ENCODE data around the gene ZNF575.

The ZNF575 gene, protein sequence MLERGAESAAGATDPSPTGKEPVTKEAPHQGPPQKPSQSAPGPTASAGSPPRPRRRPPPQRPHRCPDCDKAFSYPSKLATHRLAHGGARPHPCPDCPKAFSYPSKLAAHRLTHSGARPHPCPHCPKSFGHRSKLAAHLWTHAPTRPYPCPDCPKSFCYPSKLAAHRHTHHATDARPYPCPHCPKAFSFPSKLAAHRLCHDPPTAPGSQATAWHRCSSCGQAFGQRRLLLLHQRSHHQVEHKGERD

DNA sequence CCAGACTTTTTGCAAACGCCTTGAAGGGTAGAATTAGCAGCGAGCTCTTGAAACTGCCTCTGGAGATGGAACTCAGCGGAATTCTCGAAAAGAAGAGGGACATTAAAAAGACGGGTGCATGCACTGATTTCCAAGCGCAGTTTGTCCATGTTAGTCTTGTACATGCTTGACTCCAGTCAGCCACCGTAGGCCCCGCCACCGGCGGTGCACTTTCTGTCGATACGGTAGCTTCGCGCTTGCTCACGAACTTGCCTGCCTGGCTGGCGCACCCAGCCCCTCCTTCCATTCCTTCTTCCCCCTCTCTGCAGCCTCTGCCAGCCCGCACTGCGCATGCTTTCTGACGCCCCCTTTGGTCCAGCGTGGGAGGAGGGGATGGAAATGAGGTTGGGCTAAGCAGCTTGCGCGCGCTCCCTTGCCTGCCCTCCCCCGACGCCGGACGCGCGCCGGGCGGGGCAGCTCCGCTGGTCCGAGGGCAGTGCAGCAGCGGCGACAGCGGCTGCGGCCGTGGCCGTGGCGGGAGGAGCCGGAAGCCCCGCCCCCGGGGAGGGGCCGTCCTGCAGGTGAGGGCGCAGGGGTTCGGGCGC is at the start of gene ZNF575:
Gene ZNF575, plus strand, starts transcription at position 227 of the 584 bp plus-strand sequence. CDS start 1,235 bp downstream, outside the sequence.
- DNase-seq (ENCODE audit: low read depth in 1 of 2, low spot score in 1 of 2) = peak; percentile 65 to 84

DNA sequence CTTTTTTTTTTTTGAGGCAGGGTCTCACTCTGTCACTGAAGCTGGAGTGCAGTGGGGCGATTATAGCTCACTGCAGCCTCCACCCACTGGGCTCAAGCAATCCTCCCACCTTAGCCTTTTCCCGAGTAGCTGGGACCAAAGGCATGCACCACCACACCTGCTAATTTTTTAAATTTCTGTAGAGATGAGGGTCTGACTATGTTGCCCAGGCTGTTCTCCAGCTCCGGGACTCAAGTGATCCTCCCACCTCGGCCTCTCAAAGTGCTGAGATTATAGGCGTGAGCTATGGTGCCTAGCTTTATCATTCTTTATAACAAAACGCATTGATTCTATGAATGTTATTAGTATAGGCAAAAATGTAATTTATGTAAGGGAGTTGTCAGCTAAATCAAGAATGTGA is 49.7 kb upstream of the ZNF575 start:
- no peak for DNase-seq (ENCODE audit: low read depth in 1 of 2, low spot score in 1 of 2)

- DNase-seq (ENCODE audit: low read depth in 1 of 2, low spot score in 1 of 2) = no peak
Observed at GRCh38 chr19:43485951-43486350, 47.0 kb upstream of the ZNF575 start.

- DNase-seq (ENCODE audit: low read depth in 1 of 2, low spot score in 1 of 2) = no peak
Observed at GRCh38 chr19:43486412-43486811, 46.6 kb upstream of the ZNF575 start.

- DNase-seq (ENCODE audit: low read depth in 1 of 2, low spot score in 1 of 2) = no peak
Observed at GRCh38 chr19:43488179-43488578, 44.8 kb upstream of the ZNF575 start.

DNA sequence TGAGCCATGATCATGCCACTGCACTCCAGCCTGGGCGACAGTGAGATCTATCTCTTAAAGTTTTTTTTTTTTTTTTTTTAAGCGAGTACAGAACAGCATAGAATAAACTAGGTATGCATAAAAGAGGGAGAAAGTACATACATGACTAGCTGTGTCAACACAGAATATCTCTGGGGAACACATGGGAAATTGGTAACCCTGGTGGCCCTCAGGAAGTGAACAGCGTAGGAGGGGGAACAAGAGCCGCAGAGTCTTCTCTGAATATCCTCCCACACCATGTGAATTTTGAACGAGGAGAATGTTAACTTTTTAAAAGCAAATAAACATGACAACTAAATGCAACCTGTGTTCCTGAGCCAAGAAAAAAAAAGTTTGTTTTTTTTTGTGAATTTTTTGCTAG is 43.7 kb upstream of the ZNF575 start:
- no peak for DNase-seq (ENCODE audit: low read depth in 1 of 2, low spot score in 1 of 2)

GRCh38 chr19:43489979-43490599 is 42.9 kb upstream of the ZNF575 start:
- no peak for DNase-seq (ENCODE audit: low read depth in 1 of 2, low spot score in 1 of 2)

DNA sequence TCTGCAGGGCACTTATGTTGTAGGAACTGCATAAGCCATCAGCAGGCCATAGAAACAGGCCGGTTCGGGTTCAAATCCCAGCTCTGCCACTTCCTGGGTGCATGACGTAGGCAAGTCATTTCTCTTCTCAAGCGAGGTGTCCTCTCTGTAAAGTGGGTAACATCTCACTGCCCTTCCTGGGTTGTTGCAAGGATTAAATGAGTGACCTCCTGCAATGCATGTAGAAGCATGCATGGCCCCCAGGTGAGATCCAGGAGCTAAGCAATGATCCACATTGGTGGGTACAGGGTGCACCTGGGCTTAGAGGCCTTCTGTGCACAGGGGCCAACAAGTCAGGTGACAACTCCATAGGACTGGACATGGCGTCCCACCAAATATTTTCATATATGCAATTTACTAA is 42.2 kb upstream of the ZNF575 start:
- DNase-seq (ENCODE audit: low read depth in 1 of 2, low spot score in 1 of 2) = no peak

DNA sequence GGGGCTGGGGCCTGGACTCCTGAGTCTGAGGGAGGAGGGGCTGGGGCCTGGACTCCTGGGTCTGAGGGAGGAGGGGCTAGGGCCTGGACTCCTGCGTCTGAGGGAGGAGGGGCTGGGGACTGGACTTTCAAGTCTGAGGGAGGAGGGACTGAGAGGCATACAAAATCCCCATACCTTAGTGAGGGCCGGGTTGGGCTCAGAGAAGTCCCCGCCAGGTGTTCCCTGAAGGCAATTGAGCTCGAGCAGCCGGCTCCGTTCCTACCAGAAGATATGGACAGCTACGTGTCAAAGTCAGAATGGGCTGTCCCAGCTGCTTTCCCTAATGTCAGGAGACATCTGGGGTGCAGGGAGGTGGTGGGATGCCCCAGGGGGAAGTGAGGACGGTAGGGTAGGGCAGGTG is 37.9 kb upstream of the ZNF575 start:
- no peak for DNase-seq (ENCODE audit: low read depth in 1 of 2, low spot score in 1 of 2)

- no peak for DNase-seq (ENCODE audit: low read depth in 1 of 2, low spot score in 1 of 2)
Observed at GRCh38 chr19:43496960-43497359, 36.0 kb upstream of the ZNF575 start.

DNA sequence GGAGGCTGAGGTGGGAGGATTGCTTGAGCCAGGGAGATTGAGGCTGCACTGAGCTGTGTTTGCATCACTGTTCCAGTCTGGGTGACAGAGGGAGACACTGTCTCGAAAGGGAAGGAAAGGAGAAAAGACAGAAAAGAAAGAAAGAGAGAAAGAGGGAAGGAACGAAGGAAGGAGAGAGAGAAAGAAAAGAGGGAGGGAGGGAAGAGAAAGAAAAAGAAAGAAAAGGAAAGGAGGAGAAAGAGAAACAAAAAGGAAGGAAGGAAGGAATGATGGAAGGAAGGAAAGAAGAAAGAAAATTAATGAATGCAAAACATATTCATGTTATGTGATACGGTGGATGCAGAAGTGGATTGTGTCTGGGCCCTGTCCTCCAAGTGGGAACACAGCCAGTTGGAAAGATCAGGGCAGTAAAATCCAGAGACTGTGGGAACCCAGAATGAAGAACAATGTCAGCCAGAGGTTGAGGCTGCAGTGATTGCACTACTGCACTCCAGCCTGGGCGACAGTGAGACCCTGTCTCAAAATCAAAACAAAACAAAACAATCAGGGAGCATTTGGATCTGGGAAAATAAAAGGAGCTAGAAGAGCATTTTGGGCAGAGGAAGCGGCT is 34.6 kb upstream of the ZNF575 start:
- no peak for DNase-seq (ENCODE audit: low read depth in 1 of 2, low spot score in 1 of 2)

DNA sequence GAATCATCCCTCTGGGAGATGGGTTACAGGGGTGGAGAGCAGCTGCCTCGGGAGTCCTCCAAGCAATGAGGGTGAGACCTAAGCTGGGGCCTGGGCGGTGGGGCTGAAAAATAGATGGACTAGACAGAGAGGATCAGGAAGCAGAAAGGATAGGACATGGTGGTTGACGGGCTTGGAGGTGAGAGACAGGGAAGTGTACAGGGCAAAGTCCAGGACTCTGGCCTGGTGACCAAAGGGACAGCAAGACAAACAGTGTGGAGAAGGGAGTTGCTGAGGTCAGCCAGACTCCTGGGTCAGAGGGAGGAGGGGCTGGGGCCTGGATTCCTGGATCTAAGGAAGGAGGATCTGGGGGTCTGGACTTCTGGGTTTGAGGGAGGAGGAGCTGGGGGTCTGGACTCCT is 33.9 kb upstream of the ZNF575 start:
- no peak for DNase-seq (ENCODE audit: low read depth in 1 of 2, low spot score in 1 of 2)

DNA sequence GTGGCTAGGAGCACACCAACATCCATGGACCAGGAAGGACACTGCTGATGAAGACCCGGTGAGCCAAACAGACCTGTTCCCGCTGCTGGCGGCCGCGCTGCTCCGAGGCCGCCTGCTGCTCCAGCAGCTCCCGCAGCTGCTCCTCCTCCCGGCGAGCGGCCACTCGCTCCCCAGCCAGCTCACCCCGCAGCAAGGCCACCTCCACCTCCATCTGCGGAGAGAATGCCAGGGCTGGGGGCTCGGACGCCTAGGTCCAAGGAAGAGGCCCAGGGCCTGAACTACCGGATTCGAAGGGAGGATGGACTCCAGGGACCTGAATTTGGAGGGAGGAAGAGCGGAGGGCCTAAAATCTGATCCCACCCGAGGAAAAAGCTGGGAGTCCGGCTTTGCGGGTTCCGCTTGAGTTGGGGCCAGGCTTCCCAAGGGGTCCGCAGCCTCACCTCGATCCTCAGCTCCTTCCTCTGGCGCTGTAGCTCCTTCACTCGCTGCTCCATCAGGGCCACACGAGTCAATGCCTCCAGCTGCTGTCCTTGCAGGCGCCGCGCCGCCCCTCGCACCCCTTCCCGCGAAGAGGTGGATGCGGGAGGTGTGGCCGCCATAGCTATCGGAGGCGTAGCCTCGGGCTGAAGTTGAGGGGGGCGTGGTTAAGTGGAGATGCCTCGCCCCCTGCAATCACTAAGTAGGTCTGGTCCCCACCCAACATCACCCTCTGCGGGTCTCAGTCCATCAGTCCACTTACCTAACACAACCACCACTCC is 31.1 kb upstream of the ZNF575 start:
- no peak for DNase-seq (ENCODE audit: low read depth in 1 of 2, low spot score in 1 of 2)

- no peak for DNase-seq (ENCODE audit: low read depth in 1 of 2, low spot score in 1 of 2)
Observed at GRCh38 chr19:43502419-43502976, 30.5 kb upstream of the ZNF575 start.

DNA sequence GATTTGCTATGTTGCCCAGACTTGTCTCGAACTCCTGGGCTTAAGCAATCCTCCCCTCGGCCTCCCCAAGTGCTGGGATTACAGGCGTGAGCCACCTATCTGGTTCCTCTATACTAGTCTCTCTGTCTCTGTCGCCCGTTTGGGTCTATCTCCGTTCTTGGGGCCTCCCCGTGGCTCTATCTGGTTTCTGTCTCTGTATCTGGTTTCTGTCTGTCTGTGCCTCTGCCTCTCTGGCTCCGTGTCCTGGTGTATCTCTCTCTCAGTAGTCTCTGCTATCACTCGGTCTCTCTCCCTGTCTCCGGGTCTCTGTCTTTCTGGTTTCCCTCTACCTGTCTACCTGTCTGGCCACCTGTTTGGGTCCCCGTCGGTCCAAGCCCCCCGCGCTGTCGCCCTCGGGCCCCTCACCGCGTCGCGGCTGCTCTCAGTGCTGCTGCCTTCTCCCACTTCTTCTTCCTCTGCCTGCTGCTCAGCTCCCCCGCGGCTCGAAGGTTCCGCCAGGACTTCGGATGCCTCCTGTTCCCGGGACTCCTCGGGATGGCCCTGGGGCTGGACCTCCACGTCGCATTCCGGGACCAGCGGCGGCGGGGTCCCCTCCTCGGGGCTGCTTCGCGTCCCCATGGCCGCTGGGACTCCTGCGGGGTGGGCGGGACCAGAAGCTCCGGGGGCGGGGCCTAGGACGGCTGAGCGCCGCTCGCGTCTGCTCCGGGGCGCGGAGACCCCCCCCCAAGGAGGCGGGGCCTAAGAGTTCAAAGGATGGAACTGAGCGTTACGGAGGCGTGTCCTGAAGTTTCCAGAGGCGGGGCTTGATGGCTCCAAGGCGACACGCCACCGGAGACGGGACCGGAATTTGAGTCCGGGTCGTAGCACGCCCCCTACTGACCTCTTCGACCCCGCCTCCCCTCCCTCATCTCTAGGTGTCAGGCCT is 29.2 kb upstream of the ZNF575 start:
- DNase-seq (ENCODE audit: low read depth in 1 of 2, low spot score in 1 of 2) = peak; percentile 97 to 98

- DNase-seq (ENCODE audit: low read depth in 1 of 2, low spot score in 1 of 2) = peak in 1 of 2 donors; percentile 43
Observed at GRCh38 chr19:43504426-43505185, 28.4 kb upstream of the ZNF575 start, which contains the start of gene PHLDB3. Gene PHLDB3 (minus strand): TSS chr19:43504746. CDS start chr19:43504118, 628 bp downstream.

- DNase-seq (ENCODE audit: low read depth in 1 of 2, low spot score in 1 of 2) = no peak
Observed at GRCh38 chr19:43505186-43505456, 27.9 kb upstream of the ZNF575 start.

DNA sequence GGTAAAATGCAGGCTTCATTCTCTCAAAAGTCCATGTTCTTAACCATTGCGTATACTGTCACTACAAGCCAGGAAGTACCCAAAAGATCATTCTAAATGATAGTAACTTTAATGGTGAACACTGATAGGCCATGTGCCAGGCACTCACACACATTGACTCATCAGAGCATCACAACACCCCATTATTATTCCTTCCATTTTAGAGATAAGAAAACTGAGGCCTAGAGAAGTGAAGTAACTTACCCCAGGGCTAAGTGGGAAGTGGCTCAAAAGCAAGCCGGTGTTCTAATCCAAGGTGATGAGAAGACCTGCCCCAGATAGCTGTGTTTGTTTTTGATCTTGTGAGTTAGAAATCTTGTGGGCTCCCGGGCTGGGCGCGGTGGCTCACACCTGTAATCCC is 27.0 kb upstream of the ZNF575 start:
- no peak for DNase-seq (ENCODE audit: low read depth in 1 of 2, low spot score in 1 of 2)

GRCh38 chr19:43506629-43507028 is 26.4 kb upstream of the ZNF575 start:
- no peak for DNase-seq (ENCODE audit: low read depth in 1 of 2, low spot score in 1 of 2)

- DNase-seq (ENCODE audit: low read depth in 1 of 2, low spot score in 1 of 2) = no peak
Observed at GRCh38 chr19:43507880-43508279, 25.1 kb upstream of the ZNF575 start.
